K562 (cell line): ENCODE data around the gene WDR45. TPM values are rescaled to one million over a fixed set of nuclear protein-coding genes. Genes with fewer than 3 reads are reported as not detected.

Experiments
- ATF1 ChIP-seq, 2 experiments: fragments of 450-650 bp in 1 of 2; IDR thresholded peaks; 2 replicates each; pipeline ENCODE4 v1.6.1; 2016; ENCODE audit warnings: missing compliant biosample characterization in 1 of 2, missing genetic modification characterization in 1 of 2
- EP400 ChIP-seq: fragments of 450-650 bp; IDR thresholded peaks from 2 replicates; pipeline ENCODE4 v1.6.1; 2017; ENCODE audit warnings: antibody characterized with exemption, mild to moderate bottlenecking, moderate library complexity
- IRF9 ChIP-seq: fragments of 450-650 bp; IDR thresholded peaks from 2 replicates; pipeline ENCODE4 v1.6.1; 2016; ENCODE audit warnings: missing biosample characterization, missing genetic modification characterization
- PCBP1 ChIP-seq: fragments of 200-400 bp; formaldehyde crosslinking; IDR thresholded peaks from 2 replicates; pipeline ENCODE4 v1.6.1; 2018; ENCODE audit warnings: mild to moderate bottlenecking, low read depth, low read length; ENCODE audit not compliant: poor library complexity, severe bottlenecking
- REST ChIP-seq, 2 experiments: fragments of 450-650 bp; formaldehyde crosslinking in 1 of 2; IDR thresholded peaks; 2 replicates each; pipeline versions ENCODE4 v1.4.0 to v1.6.1; 2014 to 2020; ENCODE audit warnings: mild to moderate bottlenecking in 2 of 2, borderline replicate concordance in 1 of 2, low read depth in 1 of 2
- ZBTB9 ChIP-seq: fragments of 450-650 bp; formaldehyde crosslinking; IDR thresholded peaks from 2 replicates; pipeline ENCODE4 v1.4.0; 2020; ENCODE audit warnings: mild to moderate bottlenecking, moderate library complexity
- ZNF146 ChIP-seq: IDR thresholded peaks from one replicate; pipeline ENCODE4 v1.6.1; 2018; ENCODE audit warnings: missing compliant biosample characterization; ENCODE audit not compliant: unreplicated experiment
- polyA plus RNA-seq, 8 experiments: library from polyadenylated mRNA; depleted of rRNA in 4 of 8; stranded (reverse) in 5 of 8; unstranded in 3 of 8; fragments of >200 nt; fragmentation: Nextera tagmentation in 2 of 8; fragmentation: Illumina TruSeq in 1 of 8; extraction: Ambion mirVana in 2 of 8; extraction: Trizol in 1 of 8; gene quantifications; 2 replicates each; pipeline versions ENCODE4 v1.2.1 to v1.2.3, GENCODE V29; 2011 to 2014; ENCODE audit warnings: inconsistent platforms in 1 of 8, missing spikeins in 1 of 8
- total RNA-seq, 7 experiments: library from RNA; depleted of rRNA in 6 of 7; stranded (reverse); fragments of >200 nt in 6 of 7; fragmentation: Illumina TruSeq in 2 of 7; extraction: Trizol in 2 of 7; gene quantifications; 2 replicates each; pipeline versions ENCODE4 v1.2.1 to v1.2.3, GENCODE V29; 2011 to 2021; ENCODE audit warnings: low replicate concordance in 1 of 7
- TF ChIP-seq, protein P1 (sequence below): fragments of 450-650 bp; IDR thresholded peaks from 2 replicates; pipeline ENCODE4 v1.6.1; 2017; ENCODE audit warnings: antibody characterized with exemption, mild to moderate bottlenecking
- TF ChIP-seq, protein P2 (sequence below): fragments of 250-450 bp; sonication (Bioruptor Pico); IDR thresholded peaks from 2 replicates; pipeline ENCODE4 v1.5.0; 2021

Gene WDR45
- total and polyA plus RNA-seq, 9 of the 15 experiments (the other 6 are each of a cell fraction or from before 2014, with no cell fraction given) = 19.4 to 136 (median 59.7) TPM

GRCh38 chrX:49043220-49043986, 36.3 kb downstream of the WDR45 start, which contains the start of gene TFE3 (continued):
- TF ChIP-seq, protein P1, sequence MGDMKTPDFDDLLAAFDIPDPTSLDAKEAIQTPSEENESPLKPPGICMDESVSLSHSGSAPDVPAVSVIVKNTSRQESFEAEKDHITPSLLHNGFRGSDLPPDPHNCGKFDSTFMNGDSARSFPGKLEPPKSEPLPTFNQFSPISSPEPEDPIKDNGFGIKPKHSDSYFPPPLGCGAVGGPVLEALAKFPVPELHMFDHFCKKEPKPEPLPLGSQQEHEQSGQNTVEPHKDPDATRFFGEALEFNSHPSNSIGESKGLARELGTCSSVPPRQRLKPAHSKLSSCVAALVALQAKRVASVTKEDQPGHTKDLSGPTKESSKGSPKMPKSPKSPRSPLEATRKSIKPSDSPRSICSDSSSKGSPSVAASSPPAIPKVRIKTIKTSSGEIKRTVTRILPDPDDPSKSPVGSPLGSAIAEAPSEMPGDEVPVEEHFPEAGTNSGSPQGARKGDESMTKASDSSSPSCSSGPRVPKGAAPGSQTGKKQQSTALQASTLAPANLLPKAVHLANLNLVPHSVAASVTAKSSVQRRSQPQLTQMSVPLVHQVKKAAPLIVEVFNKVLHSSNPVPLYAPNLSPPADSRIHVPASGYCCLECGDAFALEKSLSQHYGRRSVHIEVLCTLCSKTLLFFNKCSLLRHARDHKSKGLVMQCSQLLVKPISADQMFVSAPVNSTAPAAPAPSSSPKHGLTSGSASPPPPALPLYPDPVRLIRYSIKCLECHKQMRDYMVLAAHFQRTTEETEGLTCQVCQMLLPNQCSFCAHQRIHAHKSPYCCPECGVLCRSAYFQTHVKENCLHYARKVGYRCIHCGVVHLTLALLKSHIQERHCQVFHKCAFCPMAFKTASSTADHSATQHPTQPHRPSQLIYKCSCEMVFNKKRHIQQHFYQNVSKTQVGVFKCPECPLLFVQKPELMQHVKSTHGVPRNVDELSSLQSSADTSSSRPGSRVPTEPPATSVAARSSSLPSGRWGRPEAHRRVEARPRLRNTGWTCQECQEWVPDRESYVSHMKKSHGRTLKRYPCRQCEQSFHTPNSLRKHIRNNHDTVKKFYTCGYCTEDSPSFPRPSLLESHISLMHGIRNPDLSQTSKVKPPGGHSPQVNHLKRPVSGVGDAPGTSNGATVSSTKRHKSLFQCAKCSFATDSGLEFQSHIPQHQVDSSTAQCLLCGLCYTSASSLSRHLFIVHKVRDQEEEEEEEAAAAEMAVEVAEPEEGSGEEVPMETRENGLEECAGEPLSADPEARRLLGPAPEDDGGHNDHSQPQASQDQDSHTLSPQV = no peak
- no peak for TF ChIP-seq IRF9 (tag)
- TF ChIP-seq PCBP1 = peak; percentile 92
- no peak for TF ChIP-seq ZNF146
- no peak for TF ChIP-seq ZBTB9
- TF ChIP-seq EP400 = peak; percentile 6; the same call in 1 of the 2 replicates
- TF ChIP-seq REST (IDR thresholded peaks at IDR 0.05; ENCODE audit: borderline replicate concordance) = peak; percentile 57
- TF ChIP-seq REST (CRISPR knock-in tag; IDR thresholded peaks at IDR 0.05; ENCODE audit: low read depth) = no peak
- TF ChIP-seq, protein P2, sequence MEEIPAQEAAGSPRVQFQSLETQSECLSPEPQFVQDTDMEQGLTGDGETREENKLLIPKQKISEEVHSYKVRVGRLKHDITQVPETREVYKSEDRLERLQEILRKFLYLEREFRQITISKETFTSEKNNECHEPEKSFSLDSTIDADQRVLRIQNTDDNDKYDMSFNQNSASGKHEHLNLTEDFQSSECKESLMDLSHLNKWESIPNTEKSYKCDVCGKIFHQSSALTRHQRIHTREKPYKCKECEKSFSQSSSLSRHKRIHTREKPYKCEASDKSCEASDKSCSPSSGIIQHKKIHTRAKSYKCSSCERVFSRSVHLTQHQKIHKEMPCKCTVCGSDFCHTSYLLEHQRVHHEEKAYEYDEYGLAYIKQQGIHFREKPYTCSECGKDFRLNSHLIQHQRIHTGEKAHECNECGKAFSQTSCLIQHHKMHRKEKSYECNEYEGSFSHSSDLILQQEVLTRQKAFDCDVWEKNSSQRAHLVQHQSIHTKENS = no peak
- TF ChIP-seq ATF1 (CRISPR knock-in tag; IDR thresholded peaks at IDR 0.05) = peak; percentile 41; the same call in 1 of the 2 replicates
- TF ChIP-seq ATF1 (tag; IDR thresholded peaks at IDR 0.05) = peak; percentile 85
